ENCODE data around the gene SDCCAG8. TPM values are rescaled to one million over a fixed set of nuclear protein-coding genes. Genes with fewer than 3 reads are reported as not detected.

The SDCCAG8 gene
- total RNA-seq, 1 donor from 2014 or later, result 97.1 TPM

- no peak for DNase-seq (ENCODE audit: low spot score in 2 of 2)
- TF ChIP-seq, protein P1, sequence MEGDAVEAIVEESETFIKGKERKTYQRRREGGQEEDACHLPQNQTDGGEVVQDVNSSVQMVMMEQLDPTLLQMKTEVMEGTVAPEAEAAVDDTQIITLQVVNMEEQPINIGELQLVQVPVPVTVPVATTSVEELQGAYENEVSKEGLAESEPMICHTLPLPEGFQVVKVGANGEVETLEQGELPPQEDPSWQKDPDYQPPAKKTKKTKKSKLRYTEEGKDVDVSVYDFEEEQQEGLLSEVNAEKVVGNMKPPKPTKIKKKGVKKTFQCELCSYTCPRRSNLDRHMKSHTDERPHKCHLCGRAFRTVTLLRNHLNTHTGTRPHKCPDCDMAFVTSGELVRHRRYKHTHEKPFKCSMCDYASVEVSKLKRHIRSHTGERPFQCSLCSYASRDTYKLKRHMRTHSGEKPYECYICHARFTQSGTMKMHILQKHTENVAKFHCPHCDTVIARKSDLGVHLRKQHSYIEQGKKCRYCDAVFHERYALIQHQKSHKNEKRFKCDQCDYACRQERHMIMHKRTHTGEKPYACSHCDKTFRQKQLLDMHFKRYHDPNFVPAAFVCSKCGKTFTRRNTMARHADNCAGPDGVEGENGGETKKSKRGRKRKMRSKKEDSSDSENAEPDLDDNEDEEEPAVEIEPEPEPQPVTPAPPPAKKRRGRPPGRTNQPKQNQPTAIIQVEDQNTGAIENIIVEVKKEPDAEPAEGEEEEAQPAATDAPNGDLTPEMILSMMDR (IDR thresholded peaks at IDR 0.05), result no peak
- Histone ChIP-seq H3K27ac (no peak overlapping the region), H3K4me1 (no peaks in the 10 kb centered on the region), H3K27me3 (no peaks in the 10 kb centered on the region), H3K4me3 (no peak overlapping the region), H3K36me3 (no peaks in the 10 kb centered on the region), H3K9me3 (no peaks in the 10 kb centered on the region)
- intact Hi-C loops (cut with DNase I), result no loop called here
These were observed 180.0 kb downstream of the SDCCAG8 start for GRCh38 chr1:243435836-243436235.

GRCh38 chr1:243438146-243438545, 182.3 kb downstream of the SDCCAG8 start:
- peaks cover 0 to under 1% of the 10 kb centered on the region in 2 donors for H3K4me1 ChIP-seq
- H3K4me3 ChIP-seq, result no peak overlapping the region
- H3K36me3 ChIP-seq, result no peaks in the 10 kb centered on the region
- no peak overlapping the region for H3K27ac ChIP-seq
- no peaks in the 10 kb centered on the region for H3K27me3 ChIP-seq
- TF ChIP-seq, protein P1 (IDR thresholded peaks at IDR 0.05), result no peak
- H3K9me3 ChIP-seq, result no peaks in the 10 kb centered on the region
- intact Hi-C loops (cut with DNase I), result no loop called here
- DNase-seq (ENCODE audit: low spot score in 2 of 2), result no peak

DNA sequence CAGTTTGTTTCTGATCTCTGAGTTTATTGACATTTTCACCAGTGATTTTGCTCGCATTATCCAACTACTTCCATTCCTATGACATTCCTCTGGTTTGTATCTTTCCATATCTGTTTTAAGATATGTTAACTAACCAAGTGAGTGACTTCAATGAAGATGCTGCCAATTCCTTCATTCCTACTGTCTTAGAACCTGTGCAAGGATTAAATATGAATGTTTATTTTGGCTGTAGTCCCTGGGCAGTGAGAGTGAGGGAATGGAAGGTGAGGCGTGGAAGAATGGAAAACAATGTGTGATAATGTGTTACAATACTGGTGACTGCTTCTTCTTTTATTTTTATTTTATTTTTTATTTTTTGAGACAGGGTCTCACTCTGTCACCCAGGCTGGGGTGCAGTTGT, 183.0 kb downstream of the SDCCAG8 start:
- intact Hi-C loops (cut with DNase I), result no loop called here
- H3K36me3 ChIP-seq, result no peaks in the 10 kb centered on the region

DNA sequence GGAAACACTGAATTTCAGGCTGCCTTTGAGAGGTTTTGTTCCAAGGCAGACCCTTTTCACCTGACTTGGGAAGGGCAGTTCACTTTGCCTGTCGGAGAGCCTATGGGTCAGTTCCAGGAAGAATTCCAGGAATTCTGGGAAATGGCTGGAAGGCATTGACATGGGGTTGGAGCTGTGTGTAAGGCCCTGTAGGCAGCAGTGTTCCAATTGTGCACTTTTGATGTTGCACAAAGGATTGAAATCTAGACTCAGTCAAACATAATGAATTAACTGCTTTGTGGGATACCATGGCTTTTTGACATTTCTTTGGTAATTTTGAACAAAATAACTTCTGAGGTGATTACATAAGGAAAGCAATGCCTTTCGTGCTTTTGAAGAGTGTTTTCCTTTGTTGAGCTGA, 184.6 kb downstream of the SDCCAG8 start:
- Histone ChIP-seq H3K27ac (no peak overlapping the region), H3K27me3 (no peaks in the 10 kb centered on the region), H3K4me1 (peaks cover 0 to 4% of the 10 kb centered on the region in 2 donors), H3K9me3 (no peaks in the 10 kb centered on the region), H3K36me3 (peaks cover 0 to 3% of the 10 kb centered on the region in 2 donors), H3K4me3 (no peak overlapping the region)
- no peak for DNase-seq (ENCODE audit: low spot score in 2 of 2)
- TF ChIP-seq, protein P1 (IDR thresholded peaks at IDR 0.05), result no peak
- intact Hi-C loops (cut with DNase I), result no loop called here

More for the DNA sequence above, 183.0 kb downstream of the SDCCAG8 start:
- Histone ChIP-seq H3K27me3 (no peaks in the 10 kb centered on the region), H3K4me3 (no peak overlapping the region), H3K4me1 (peaks cover 0 to 4% of the 10 kb centered on the region in 2 donors), H3K9me3 (no peaks in the 10 kb centered on the region), H3K27ac (no peak overlapping the region)
- TF ChIP-seq, protein P1 (IDR thresholded peaks at IDR 0.05), result no peak
- DNase-seq (ENCODE audit: low spot score in 2 of 2), result no peak

DNA sequence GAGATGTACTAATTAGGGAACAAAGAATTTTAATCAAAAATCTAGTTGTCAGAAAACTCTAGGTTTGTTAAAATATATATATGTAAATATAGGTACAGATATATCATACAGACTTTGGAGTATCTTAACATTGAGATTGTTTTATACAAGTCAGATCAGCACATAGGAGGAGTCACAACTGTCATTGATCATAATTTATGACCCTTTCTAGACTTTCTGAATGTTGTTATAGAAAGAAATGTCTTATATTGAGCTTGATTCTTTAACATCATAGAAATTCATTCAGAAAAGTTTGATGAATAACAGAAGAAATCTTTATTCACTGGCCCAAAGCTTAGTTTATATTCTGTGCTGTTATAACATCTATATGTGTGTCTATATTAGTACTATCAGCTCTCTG, 185.8 kb downstream of the SDCCAG8 start:
- no peak overlapping the region for H3K4me3 ChIP-seq
- peaks cover 0 to 4% of the 10 kb centered on the region in 2 donors for H3K4me1 ChIP-seq
- intact Hi-C loops (cut with DNase I), result no loop called here
- H3K27ac ChIP-seq, result no peak overlapping the region
- H3K9me3 ChIP-seq, result no peaks in the 10 kb centered on the region
- TF ChIP-seq, protein P1 (IDR thresholded peaks at IDR 0.05), result no peak
- no peaks in the 10 kb centered on the region for H3K27me3 ChIP-seq
- DNase-seq (ENCODE audit: low spot score in 2 of 2), result no peak
- H3K36me3 ChIP-seq, result peaks cover 0 to 6% of the 10 kb centered on the region in 2 donors

DNA sequence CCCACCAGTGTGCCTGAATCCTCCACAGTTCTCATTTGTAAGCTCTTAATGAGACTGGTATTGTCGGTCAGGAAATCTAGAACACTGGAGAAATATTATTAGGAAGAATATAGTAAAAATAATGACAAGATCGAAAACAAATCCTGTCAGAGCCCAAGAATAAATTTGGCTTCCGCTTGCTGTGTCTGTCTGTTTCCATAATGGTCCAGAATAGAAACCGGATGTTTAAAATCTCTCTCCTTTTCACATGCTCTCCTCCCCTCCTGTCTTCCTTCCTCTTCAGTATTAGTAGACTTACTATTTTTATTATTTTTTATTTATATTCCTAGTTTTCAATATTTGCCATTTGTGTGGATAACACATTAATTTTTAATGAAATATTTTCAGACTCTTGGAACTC, 187.7 kb downstream of the SDCCAG8 start:
- no peak overlapping the region for H3K4me3 ChIP-seq
- no peaks in the 10 kb centered on the region for H3K9me3 ChIP-seq
- no peak for DNase-seq (ENCODE audit: low spot score in 2 of 2)
- intact Hi-C loops (cut with DNase I), result no loop called here
- no peak overlapping the region for H3K27ac ChIP-seq
- TF ChIP-seq, protein P1 (IDR thresholded peaks at IDR 0.05), result no peak
- peaks cover 0 to 6% of the 10 kb centered on the region in 2 donors for H3K36me3 ChIP-seq
- peaks cover 0 to 4% of the 10 kb centered on the region in 2 donors for H3K4me1 ChIP-seq
- H3K27me3 ChIP-seq, result no peaks in the 10 kb centered on the region
